HEK293 (cell line): ENCODE data around the gene MRPS9.

ENCODE experiments used
- CTCF ChIP-seq: fragments of 450-650 bp; formaldehyde crosslinking; IDR thresholded peaks from 2 replicates; pipeline ENCODE4 v1.5.1; 2016; ENCODE audit warnings: missing biosample characterization, missing genetic modification characterization
- HOXC10 ChIP-seq: sonication (generic); formaldehyde crosslinking; IDR thresholded peaks from 2 replicates; pipeline ENCODE4 v1.8.1; 2023; ENCODE audit warnings: mild to moderate bottlenecking, missing genetic modification reagents
- KLF16 ChIP-seq: fragments of 450-650 bp; formaldehyde crosslinking; IDR thresholded peaks from 2 replicates; pipeline ENCODE4 v1.5.1; 2017; ENCODE audit warnings: missing biosample characterization, missing genetic modification characterization
- KLF8 ChIP-seq: fragments of 450-650 bp; formaldehyde crosslinking; IDR thresholded peaks from 2 replicates; pipeline ENCODE4 v1.5.1; 2016; ENCODE audit warnings: missing biosample characterization, missing genetic modification characterization
- YY1 ChIP-seq: fragments of 450-650 bp; formaldehyde crosslinking; IDR thresholded peaks from 2 replicates; pipeline ENCODE4 v1.5.1; 2018; ENCODE audit warnings: missing biosample characterization, missing genetic modification characterization
- ZBTB7A ChIP-seq: fragments of 450-650 bp; formaldehyde crosslinking; IDR thresholded peaks from 2 replicates; pipeline ENCODE4 v1.5.1; 2016; ENCODE audit warnings: low read depth, missing biosample characterization, missing genetic modification characterization
- ZNF121 ChIP-seq: fragments of 450-650 bp; formaldehyde crosslinking; IDR thresholded peaks from 2 replicates; pipeline ENCODE4 v1.5.1; 2016; ENCODE audit warnings: missing biosample characterization, missing genetic modification characterization
- ZNF132 ChIP-seq: fragments of 450-650 bp; formaldehyde crosslinking; IDR thresholded peaks from 2 replicates; pipeline ENCODE4 v1.5.1; 2017; ENCODE audit warnings: missing biosample characterization, missing genetic modification characterization, borderline replicate concordance
- ZNF398 ChIP-seq: fragments of 450-650 bp; formaldehyde crosslinking; IDR thresholded peaks from 2 replicates; pipeline ENCODE4 v1.5.1; 2017; ENCODE audit warnings: missing biosample characterization, missing genetic modification characterization
- ZXDB ChIP-seq: fragments of 450-650 bp; formaldehyde crosslinking; IDR thresholded peaks from 2 replicates; pipeline ENCODE4 v1.5.1; 2016; ENCODE audit warnings: missing biosample characterization, missing genetic modification characterization
- TF ChIP-seq, protein P1 (sequence below): fragments of 450-650 bp; formaldehyde crosslinking; IDR thresholded peaks from 2 replicates; pipeline ENCODE4 v1.5.1; 2016; ENCODE audit warnings: missing biosample characterization, missing genetic modification characterization

GRCh38 chr2:105061560-105061959 lies 23.7 kb downstream of the MRPS9 start:
- TF ChIP-seq HOXC10 (CRISPR knock-in tag), result no peak
- TF ChIP-seq CTCF (tag by site-specific recombination), result no peak
- TF ChIP-seq ZNF132 (tag by site-specific recombination), result no peak
- TF ChIP-seq ZNF398 (tag by site-specific recombination), result no peak
- no peak for TF ChIP-seq ZBTB7A (tag by site-specific recombination)
- no peak for TF ChIP-seq ZNF121 (tag by site-specific recombination)
- TF ChIP-seq YY1 (tag by site-specific recombination), result no peak
- TF ChIP-seq ZXDB, result no peak
- no peak for TF ChIP-seq KLF8 (tag by site-specific recombination)
- no peak for TF ChIP-seq KLF16 (tag by site-specific recombination)
- TF ChIP-seq, protein P1, sequence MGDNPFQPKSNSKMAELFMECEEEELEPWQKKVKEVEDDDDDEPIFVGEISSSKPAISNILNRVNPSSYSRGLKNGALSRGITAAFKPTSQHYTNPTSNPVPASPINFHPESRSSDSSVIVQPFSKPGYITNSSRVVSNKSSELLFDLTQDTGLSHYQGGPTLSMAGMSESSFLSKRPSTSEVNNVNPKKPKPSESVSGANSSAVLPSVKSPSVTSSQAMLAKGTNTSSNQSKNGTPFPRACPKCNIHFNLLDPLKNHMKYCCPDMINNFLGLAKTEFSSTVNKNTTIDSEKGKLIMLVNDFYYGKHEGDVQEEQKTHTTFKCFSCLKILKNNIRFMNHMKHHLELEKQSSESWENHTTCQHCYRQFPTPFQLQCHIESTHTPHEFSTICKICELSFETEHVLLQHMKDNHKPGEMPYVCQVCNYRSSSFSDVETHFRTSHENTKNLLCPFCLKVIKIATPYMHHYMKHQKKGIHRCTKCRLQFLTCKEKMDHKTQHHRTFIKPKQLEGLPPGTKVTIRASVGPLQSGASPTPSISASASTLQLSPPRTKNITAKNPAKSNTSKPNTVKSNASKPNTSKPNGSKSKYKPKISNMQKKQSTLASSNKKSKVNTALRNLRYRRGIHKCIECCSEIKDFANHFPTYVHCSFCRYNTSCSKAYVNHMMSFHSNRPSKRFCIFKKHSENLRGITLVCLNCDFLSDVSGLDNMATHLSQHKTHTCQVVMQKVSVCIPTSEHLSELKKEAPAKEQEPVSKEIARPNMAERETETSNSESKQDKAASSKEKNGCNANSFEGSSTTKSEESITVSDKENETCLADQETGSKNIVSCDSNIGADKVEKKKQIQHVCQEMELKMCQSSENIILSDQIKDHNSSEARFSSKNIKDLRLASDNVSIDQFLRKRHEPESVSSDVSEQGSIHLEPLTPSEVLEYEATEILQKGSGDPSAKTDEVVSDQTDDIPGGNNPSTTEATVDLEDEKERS (tag by site-specific recombination), result no peak
